GM12873 (cell line): ENCODE measurements around the gene DLGAP1.

Experiments
- TF ChIP-seq, protein P1 (sequence below): IDR thresholded peaks from 2 replicates; pipeline ENCODE4 v1.5.1; 2012; ENCODE audit warnings: low read depth, mild to moderate bottlenecking, moderate library complexity, low read length, control low read depth; ENCODE audit not compliant: insufficient read depth; ENCODE audit errors: missing control alignments

Gene DLGAP1

DNA sequence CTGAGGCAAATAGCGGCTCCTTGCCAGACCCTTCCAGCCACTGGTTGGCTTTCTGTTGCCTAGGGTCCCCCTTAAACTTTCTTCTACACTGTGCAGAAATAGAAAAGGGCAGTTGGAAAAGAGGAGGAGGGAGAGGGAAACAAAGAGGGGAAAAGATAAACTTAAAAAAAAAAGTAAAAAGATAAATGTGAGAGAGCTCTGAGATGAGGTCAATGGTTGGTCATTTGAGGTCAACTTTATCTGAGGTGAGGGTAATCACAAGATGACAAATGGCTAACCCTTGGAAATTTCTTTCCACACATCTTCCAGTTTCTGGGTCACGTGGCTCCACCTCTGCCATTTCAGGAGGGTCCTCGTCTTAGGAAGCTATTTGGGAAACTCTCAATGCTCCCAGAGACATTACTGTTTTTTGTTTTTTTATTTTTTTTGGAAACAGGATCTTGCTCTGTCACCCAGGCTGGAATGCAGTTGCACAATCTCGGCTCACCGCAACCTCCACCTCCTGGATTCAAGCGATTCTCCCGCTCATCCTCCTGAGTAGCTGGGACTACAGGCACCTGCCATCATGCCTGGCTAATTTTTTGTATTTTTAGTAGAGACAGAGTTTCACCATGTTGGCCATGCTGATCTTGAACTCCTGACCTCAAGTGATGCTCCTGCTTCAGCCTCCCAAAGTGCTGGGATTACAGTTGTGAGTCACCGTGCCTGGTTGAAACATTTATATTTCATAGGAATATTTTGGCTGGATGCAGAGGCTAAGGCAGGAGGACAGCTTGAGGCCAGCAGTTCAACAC, 805.3 kb downstream of the DLGAP1 start:
- TF ChIP-seq, protein P1, sequence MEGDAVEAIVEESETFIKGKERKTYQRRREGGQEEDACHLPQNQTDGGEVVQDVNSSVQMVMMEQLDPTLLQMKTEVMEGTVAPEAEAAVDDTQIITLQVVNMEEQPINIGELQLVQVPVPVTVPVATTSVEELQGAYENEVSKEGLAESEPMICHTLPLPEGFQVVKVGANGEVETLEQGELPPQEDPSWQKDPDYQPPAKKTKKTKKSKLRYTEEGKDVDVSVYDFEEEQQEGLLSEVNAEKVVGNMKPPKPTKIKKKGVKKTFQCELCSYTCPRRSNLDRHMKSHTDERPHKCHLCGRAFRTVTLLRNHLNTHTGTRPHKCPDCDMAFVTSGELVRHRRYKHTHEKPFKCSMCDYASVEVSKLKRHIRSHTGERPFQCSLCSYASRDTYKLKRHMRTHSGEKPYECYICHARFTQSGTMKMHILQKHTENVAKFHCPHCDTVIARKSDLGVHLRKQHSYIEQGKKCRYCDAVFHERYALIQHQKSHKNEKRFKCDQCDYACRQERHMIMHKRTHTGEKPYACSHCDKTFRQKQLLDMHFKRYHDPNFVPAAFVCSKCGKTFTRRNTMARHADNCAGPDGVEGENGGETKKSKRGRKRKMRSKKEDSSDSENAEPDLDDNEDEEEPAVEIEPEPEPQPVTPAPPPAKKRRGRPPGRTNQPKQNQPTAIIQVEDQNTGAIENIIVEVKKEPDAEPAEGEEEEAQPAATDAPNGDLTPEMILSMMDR = no peak

DNA sequence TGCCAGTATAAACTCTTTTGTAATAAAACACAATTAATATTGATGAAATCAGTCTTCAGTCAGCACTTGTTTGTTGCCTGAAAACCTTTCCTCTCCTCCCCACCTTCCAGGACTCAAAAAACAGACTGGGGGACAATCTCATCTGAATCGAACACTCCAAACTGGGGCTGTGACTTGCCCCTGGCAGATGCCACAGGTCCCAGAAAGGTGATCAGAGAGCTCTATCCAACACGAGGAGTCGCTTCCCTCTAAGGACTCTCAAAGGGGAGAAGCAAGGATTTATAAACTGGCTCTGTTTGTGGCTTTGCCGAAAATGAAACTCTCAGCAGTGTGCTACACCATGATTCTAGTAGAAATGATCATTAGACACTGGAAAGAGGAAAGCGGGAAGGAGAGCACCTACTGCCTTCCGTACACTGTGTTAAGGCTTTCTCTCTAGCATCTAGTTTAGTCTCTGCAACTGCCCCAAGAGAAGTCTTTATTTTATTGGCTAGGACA, 805.9 kb downstream of the DLGAP1 start:
- TF ChIP-seq, protein P1 = no peak

DNA sequence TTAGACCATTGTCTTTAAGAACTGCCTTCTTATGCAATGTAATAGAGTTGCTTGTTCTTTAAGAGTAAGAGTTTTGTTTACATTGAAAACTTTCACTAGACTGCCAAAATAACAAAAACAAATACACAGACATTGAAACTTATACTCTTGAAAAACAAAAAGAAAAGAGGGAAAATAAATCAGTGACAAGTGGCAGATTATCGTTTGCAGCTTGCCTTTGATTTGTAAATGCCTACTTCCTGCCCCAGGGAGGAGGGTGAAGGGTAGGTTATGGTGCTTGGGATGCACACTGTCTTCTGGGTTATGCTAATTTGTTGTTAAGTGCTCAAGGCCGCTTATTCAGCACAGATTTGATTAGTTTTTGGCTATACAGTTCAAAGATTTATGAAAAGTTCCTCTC, 806.5 kb downstream of the DLGAP1 start:
- TF ChIP-seq, protein P1 = no peak

DNA sequence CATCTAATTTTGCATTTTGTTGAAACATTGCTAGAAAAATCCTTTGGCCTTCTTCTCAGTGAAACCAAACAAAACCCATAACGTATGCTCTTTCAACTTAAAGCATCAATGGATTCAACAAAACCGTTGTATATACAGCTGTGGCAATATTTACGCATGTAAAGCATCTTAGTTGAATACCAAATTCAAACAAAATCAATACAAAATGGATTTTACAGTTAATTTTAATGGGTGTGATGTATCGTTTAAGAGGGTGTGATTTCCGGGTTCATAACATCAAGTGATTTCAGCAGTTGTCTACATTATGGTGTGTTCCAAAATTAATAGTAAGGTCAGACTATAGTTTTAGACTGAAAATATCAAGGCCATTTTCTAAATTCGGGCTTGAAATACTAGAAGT, 806.9 kb downstream of the DLGAP1 start:
- TF ChIP-seq, protein P1 = no peak

DNA sequence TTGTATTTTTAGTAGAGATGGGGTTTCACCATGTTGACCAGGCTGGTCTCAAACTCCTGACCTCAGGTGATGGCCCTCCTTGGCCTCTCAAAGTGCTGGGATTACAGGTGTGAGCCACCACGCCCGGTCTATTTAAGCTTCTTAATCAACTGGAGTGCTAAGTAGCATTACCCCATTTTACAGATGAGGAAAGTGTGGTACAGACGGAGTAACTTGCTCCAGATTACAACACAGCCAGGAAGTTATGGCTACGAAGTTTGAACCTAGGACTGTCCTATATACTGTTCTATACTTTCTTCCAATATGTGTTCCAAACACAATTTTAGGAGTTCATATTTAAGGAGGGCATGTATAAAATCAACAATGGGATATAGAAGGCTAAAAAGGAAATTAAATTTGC, 807.5 kb downstream of the DLGAP1 start:
- TF ChIP-seq, protein P1 = no peak

DNA sequence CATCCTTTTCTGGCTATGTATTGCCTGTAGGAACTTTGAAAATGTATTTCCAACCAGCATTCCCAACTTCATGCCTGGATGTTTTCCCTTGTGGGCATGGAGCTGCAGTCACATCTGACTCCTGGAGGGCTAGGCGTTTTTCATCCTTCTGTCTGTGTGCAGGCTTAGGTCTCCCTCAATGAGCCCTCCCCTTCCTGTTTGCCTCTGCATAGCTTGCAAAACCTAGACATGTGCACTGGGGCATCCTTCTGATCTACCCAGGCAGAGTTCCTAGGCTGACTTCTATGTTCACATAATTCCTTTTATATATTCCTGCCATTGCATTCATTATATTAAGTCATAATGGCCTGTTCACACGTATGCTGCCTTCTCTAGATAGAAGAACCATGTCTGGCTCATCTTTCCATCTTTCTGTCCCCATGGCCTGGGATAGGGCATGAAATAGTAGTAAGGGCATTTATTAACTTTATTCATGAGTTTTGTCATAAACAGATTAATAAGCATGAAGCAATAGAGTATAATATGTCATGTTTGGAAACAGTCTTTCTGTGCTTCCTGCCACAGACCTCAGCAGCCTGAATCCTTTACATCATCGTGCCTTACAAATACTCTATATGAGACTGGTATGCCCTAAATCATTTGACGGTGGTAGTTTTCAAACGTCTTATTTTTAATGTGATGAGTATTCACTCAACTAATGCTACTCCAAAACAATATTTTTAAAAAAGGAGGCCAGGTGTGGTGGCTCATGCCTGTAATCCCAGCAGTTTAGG, 809.5 kb downstream of the DLGAP1 start:
- TF ChIP-seq, protein P1 = no peak

DNA sequence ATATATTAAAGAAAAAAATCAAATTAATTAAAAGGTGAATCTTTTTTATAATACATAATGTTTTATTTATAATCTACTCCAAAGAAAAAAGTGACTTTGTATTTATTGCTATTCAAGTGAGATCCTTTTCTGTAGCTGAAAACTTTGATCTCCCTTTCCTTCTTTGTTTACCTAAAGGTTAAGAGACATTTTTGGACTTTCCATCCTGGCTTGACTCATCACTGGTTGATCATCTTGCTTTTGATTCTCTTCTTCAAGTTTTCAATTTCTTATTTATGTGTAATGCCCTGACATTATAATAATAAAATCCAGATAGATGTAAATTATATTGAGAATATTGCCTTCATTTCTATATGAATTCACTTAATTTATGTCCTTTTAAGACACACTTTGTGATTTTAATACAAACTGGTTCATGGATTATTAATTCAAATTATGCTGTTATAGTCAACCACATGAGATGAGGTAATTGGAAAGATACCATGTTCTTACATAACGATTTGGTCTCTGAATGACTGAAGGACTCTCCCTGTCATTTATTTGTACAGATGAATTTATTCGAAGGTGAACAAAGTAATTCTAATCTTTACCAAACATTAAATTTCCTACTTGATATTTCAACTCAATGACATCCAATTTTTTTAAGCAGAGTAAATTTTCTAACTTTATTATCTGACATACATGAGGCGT, 820.7 kb downstream of the DLGAP1 start:
- TF ChIP-seq, protein P1 = no peak
